ENCODE measurements around the gene MYBBP1A.

The MYBBP1A gene

DNA sequence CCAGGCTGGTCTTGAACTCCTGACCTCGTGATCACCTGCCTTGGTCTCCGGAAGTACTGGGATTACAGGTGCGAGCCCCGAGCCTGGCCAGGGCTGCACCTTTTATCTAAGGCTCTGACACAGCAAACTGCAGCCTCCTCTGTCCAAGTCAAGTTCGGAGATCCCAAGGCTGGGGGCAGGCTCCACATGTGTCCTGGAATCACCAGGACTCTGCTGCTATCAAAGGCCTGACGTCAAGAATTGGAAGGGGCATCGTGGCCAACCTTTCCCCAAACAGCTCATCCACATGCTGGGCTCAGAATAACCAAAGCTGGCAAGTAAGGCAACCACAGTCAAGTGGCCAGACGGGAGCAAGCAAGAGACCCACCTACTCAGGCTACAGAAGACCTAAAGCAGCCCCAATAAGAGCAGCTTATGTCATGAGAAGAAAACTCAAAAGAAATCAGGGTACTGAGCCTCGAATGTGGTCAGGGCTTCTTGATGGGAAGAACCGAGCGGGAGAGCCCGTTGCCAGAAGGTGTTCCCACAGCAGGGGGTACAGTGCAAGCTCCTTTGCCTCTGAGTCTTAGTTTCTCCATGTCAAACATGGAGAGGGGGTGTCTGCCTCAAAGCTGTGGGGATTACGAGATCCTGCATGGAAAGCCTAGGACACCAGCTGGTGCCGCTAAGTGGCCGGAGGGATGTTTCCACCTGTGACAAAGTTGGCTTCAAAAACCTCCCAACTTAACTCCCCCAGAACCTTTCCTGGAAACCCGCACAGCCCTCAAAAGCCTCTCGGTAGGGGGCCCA is 7.9 kb downstream of the MYBBP1A start:
- no peak for DNase-seq

DNA sequence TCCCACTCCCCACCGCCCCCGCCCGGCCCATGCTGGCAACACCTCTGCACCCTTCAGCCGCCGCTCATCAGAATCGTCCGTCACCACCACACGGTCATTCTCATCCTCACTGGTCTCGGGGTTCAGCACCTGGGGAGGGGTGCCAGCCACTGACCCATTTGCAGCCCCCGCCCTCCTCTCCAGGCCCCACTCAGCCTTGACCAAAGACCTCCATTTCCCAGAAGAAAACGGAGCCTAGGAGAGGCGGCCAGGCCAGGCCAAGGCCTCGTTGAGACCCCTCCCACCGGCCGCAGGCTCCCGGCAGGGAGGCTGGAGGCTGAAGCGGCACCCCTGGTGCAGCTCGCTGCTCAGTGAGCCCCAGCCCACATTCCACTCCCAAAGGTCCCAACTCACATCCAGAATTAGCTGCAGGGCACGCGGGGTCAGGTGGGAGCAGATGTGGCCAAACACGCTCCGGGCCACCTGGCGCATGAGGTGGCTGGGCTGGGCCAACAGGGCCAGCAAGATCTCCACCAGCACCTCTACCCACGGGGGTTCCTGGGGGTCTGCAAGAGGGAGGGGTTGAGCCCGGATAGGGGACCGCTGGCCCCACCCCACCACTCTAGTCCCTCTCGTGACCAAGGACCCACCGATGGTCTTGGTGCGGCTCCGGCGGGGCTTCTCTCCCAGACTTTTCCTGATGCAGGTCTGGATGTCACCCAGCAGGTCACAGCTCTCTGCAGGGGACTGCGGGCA is 9.8 kb downstream of the MYBBP1A start:
- DNase-seq: no peak

DNA sequence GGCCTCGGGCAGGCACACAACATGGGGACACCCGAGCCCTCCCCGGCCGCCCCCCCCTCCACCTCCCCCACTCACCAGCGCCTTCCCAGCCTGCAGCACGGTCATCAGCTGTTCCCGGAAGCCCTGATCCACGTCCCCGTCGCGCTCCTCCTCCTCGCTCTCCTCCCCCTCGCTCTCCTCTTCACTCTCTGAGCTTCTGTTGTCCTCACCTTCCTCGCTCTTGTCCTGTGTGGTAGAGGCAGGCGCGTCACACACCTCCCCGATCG is 10.3 kb downstream of the MYBBP1A start:
- DNase-seq: no peak

DNA sequence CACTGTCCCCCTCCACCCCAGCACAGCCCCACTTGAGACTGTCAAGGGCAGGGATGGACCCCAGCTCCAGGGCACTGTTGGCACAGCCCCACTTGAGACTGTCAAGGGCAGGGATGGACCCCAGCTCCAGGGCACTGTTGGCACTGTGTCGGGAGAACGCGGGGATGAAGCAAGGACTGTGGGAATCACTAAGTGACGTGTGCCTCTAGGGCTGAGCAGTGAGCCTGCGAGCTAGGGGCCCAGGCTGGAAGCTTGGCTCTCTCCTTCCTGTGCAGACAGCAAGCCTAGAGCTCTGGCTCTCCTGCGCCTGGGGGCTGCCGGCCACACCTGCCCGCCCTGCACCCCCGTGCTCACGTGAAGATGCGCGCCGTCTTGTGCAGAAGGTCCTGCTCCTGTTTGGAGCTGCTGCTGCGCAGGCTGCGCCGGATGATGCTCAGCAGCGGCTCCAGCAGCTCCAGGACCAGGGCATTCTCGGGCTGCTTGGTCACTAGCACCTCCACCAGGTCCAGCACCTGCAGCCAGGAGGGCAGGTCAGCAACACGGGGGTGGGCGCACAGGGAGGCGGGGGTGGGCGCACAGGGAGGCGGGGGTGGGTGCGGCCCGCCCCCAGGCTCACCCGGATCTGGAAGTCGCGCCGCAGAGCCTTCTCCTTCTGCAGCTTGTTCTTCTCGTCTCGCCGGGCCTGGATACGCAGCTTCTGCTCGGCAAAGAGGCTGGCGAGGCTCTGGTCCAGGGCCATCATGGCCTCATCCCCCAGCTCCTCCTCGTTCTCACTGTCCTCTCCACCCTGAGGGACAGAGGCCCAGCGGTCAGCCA is 10.8 kb downstream of the MYBBP1A start:
- no peak for DNase-seq

DNA sequence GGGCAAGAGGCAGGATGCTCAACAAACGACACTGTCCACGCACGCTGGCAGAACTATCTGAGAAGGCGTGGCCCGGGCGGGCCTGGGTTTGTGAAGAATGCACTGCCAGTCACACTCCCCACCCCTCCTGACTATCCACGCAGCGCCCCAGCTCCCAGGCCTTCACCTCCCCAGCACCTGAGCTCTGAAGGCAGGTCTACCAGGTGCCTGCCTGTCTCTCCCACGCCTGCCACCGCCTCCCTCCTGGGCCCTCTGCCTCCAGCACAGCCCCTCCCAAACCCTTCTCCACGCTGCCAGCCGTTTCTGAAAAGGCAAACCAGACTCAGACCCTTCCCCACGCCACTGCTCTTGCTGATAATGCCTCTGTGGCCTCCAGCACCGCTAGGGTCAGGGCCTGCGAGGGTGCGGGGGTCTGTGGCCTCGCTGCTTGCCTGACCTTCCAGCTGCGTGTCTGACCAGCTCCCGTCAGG is 11.6 kb downstream of the MYBBP1A start:
- DNase-seq: no peak

DNA sequence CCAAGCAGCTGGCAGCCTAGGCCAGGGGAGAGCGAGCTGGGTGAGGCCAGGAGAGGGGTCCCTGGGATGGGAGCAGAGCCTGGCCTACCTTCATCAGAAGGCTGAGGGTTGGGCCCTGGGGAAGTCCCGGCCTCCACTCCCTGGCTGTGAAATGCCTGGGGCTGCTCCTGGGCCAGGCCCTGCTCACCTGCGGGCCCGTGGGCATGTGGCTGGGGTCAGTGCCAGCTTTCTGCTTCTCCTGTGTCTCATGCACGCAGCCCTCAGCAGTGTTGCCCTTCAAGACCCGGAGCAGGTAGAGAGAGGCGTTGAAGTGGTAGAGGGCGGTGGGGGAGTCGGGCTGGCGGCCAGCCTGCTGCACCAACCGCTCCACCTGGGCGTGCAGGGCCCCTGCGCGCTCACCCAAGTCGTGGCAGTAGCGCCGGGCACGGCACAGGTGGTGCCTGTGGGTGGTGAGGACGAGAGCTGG is 12.4 kb downstream of the MYBBP1A start:
- DNase-seq: no peak

DNA sequence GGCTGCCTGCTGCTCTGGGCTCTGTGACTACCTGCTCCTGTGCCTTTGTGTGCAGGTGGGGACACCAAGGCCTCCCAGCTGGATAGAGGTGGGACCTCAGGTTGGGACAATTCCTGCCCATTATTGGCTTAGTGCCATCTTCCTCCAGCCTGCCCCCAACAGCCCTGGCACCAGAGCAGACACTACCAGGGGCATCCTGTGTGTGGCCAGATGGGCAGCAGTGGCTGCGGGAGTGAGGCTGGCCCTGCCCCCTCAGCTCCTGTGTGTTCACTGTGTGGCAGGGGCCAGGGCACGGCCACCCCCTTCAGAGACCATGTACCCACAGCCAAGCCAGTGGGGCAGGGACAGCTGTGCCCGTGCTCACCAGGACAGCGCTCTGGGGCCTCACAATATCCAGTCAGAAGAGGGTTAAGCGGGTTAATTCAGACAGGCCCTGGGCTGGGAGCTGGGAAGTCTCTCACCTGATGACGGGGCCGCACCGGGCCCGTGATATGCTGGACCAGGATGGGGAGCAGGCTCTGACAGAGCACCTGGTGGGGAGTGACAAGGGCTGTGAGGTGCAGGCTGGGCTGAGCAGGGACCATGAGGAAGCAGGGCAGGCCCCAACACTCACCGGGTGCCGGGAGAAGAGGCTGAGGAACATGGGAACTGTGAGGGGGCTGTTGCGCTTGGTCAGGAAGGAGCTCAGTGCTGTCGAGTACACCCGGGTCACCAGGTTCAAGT is 13.0 kb downstream of the MYBBP1A start:
- no peak for DNase-seq

DNA sequence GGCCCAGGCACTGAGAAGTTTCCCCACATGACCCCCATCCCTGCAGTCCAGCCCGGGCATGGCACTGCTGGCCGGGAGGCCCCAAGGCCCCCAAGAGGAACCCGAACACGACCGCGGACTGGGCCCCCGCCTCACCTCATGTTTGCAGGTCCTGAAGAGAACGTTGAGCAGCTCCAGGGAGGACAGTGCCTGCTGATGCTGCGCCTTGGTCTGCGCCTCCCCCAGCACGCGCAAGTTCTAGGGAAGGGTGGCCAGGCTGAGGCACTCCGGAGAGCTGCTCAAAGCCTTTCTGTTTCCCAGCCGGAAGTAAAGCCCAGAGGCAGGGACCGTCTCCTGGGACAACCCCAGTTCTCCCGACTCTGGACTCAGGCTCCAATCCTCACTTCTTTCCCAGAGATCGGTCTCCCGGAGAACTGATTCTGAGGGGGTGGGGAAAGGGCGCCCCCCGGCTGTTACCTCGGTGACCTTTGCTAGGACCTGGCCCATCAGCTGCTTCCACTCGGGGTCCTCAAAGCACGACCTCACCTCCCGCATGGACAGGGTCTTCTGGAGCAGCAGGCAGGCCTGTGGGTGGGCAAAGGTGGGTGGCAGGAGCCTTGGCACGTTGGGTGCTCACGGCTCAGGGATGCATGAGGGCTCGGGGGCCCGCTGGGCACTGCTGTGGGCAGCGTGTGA is 13.7 kb downstream of the MYBBP1A start:
- no peak for DNase-seq

DNA sequence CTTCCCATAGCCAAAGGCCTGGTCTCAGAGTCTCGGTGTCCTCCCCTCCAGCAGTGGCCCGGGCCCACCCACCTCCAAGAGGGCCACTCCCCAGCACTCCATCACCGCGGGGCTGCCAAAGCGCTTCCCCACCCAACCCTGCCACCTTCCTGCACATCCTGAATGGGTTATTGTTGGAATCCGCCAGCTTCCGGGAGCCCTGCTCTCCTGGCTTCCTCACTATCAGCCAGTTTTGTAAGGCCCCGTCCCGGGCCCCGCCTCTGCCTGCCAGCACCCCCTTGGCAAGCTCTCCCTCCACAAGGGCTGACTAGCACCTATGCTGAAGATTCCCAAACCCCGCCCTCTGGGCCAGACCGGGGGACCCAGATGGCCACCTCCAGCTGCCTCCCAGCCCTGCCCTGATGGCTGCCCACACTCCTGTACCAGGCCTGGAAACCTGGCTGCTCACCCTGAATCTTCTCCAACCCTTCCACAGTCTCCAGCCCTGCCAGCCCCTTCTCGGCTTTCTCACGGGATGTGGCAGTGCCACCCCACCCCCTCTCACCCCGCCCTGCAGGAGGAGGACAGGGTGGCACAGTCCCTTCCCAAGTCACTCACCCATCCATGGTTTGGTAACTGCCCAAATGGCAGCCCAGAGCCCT is 14.4 kb downstream of the MYBBP1A start:
- no peak for DNase-seq

DNA sequence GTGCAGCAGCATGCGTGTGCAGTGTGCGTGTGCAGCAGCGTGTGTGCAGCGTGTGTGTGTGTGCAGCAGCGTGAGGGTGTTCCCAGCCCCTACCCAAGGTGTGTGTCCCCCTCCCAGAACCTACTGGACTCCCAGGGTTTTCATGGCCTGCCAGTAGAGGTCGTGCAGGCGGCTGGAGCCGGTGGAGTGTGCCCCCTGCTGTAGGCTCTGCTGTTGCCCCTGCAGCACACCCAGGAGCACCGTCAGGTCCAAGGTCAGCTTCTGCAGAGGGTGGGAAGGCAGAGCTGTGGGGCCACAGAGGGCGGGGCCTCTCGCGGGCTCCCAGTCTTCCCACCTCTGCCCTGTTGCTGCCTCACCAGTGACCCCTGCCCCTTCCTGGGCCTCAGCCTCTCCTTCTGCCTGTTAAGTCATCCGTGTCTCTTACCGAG is 14.9 kb downstream of the MYBBP1A start:
- DNase-seq: no peak

DNA sequence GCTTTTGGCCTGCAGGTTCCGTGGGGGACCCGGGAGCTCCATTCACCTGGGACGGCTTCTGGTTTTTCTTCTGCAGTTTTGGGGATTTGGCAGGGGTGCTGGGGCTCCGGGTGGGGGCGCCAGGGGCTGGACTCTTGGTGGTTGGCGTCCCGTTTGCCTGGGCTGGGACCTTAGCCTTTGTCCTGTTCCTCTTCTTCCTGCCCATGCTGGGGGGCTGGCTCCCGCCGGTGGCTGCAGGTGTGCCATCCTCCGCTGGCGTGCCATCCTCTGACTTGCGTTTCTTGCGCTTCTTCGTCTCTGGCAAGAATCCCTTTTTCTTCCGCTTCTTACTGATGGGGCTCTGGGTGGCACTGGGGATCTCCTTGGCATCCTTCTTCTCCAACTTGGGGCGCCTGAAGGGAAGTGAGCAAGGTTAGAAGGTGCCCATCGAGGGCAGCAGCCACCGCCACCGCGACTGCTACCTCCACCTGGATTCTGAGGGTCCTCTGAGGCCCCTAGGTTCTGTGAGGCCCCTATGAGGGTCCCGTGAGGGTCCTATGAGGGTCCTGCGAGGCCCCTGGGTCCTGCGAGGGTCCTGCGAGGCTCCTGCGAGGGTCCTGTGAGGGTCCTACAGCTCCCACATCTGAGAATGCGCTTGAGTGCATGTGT is 15.5 kb downstream of the MYBBP1A start:
- no peak for DNase-seq

DNA sequence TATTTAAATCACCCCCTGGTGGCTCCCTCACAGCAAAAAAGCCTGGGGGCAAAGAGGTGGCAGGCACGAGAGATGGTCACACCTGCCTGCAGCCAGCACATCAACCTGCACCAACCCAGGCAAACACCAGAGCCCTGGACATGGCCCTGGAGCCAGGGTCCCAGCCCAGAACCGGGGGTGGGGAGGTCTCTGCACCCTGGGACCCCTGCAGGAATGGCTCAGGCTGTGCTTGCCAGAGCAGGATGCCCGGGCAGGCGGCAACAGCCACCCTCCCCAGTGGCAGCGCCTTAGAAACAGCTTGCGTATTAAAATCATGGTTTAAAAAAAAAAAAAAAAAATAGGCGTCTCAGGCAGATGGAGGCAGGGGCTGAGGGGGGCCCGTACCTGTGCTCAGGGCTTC is 16.2 kb downstream of the MYBBP1A start:
- no peak for DNase-seq

DNA sequence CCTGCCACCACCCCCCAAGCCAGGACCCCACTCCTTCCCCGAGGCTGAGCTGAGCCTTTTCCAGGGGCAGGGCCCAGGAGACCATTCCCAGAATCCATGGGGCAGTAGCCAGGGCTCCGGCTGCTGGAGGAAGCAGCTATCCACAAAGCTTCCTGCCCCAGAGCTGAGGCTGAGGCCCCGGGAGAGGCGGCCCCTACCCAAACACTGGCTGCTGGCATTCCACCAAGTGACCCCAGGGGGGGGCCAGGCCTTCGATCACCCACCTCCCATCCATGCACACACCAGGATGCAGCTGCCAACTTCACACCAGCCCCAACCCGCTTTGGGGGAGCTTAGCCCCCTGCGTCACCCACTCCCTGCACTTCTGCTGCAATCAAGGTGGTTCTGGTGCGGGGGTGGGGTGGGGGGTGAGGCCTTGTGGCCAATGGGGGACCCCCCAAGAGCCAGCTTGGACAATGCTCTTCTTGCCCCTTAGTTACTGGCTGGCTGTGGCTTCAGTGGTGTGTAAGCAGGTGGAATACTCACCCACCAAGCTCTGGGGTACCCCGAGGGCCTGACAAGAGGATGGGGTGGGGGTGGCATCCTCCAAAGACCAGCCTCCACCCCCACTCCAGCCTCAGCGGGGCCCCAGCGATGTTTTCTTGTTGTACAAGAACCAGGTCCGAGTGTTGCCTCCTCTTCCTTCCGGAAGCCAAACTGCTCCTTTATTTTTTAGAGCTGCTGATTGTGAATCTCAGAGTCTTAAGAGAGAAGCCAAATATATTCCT is 16.8 kb downstream of the MYBBP1A start:
- DNase-seq: no peak

DNA sequence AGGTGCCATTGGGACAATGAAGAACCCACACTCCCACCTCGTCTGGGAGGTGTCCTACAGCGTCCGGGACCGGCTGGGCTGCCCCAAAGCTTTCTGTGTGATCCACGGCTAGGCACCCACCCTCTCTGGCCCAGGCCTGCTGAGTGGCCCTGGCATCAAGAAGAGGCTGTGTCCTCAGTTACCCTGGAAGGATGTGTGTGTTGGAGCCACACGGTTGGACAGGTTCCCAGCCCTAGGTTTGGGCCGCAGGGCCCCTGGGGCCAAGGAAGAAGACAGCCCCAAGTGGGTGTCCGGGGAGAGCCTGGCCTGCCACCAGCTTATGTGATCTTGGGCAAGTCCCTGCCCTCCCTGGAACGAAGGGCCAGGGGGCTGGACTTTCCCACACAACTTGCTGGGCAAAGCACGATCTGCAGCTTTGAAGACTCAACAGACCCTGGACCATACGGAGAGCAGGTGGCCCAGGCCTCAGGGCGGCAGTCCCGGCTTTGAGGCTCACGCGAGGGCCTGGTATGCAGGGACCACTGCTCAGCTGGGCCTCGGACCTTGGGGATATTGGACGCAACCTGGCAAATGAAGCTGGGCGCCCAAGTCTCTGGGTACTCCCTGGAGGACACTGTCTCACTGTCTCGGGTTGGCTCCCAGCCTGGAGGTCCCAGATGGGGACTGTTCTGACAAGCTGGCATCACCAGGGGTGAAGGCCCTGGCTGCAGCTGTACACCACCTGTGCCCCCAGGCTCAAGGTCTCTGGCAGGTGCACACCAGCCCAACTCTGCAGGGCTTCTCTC is 17.5 kb downstream of the MYBBP1A start:
- no peak for DNase-seq

DNA sequence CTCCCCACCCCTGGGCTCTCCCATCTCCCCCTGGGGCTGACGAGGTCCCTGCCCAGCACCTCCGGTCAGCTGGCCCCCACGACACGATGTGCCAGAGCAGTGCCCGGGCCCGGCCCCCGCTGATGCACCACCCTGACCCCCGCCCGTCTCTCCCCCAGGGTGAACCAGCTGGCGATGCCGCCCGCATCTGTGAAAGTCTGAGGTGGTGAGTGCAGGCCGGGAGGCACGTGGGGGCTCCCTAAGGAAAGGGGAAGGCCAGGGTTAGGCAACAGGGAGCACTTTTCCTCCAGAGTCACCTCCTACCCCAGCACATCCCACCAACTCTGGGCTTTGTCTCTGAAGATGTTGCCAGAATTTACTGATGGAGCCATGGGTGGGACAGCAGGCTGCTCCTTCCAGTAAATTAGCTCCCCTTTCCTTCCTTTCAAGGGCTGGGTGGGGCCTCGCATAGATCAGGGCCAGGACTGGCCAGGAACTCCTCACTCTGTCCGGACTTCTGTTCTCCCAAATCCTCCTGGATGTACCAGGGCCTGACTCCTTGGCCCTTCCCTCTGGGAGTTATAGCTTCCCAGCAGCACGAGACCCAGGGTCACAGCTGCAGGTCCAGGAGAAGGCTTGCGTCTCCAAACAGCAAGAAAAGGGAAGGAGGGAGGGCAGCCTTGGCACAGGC is 18.3 kb downstream of the MYBBP1A start:
- no peak for DNase-seq

DNA sequence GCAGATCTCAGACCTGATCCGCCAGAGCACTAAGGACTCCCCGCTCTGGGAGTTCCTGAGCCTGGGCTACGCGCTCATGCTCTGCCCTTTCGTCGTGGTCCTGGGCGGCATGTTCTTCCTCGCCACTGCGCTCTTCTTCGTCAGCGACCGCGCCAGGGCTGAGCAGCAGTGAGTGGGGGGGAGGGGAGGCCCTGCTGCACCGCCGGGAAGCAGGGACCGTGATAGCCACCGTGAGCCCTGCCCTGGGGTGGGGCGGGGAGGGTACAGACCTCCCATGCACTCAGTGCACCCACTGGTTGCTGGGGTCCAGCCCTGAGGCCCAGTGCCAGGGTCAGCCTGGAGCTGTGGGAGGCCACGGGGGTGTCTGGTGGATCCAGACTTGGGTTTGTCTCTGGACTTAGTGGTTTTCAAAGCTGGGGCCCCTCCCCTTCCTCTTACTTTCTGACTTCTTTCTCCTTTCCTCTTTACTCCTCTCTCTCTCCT is 18.9 kb downstream of the MYBBP1A start:
- DNase-seq: no peak

DNA sequence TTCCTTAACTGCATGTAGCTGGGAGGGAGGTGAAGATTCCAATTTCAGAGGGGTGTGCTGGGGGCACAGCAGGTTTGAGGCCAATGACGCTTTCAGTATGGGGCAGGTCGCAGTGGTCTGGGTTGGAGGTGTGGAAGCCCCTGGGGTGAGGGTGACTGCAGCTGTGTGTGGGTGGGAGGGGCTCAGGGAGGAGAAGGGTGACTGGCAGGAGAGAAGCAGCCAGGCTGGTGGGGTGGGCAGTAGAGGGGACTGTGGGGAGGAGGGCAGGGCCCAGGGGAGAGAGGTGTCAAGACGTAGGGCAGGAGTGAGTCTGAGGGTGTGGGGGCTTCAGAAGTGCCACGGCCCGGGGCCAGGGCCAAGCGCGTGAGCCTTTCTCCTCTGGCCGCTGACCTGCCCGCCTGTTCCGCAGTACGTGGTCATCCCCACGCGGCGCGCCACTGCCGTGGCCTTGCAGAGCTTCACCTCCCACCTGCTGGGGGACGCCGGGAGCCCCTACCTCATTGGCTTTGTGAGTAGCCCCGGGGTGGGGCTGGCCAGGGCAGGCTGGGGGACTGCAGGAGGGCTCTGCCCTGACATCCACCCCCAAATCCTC is 19.4 kb downstream of the MYBBP1A start:
- no peak for DNase-seq

DNA sequence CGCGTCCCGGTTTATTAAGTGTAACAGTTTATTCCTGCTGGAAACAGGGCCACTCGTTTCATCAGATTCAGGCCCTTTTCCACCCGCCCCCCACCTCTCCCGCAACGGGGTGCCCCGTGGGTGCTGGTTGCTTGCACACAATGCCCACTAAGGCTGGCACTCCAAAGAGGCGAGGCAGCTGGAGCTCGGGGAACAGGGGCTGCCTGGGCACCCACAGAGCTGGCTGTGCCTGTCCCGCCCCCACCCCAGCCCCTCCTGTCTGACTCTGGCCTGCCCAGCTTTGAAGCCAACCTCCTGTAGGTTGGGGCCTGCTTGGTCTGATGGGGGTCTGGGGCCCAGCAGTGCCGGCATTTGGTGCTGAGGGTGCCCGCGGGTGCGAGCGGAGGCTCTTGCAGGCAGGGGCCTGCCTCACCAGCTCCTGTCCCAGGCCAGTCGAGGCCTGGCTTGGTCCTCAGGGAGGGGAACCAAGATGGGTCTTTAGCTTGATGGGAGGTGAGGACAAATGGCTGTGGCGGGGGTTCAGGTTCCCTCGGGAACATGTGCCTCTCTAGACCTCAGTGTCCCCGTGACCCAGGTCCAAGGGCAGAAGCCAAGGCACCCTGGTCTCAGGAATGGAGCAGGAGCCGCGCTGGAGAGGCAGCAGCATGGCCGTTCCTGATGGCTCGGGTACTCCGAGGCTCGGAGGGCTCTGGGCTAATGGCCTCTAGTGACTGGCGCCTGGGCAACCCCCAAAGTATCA is 20.1 kb downstream of the MYBBP1A start:
- no peak for DNase-seq
